GM23338 (cell line): ENCODE data around the gene TTLL3. TPM values are rescaled to one million over a fixed set of nuclear protein-coding genes. Genes with fewer than 3 reads are reported as not detected.

ENCODE experiments used
- ATAC-seq: fragments of 200-7000 bp; cut with Tn5 transposase; 3 replicates; pipeline ENCODE4 v1.9.1; 2020
- DNase-seq: peaks from one replicate; pipeline ENCODE4 v3.0.0-alpha.2; 2015; ENCODE audit warnings: low spot score
- H2AFZ ChIP-seq: fragments of 200-600 bp; sonication (generic); 2 replicates; pipeline ENCODE4 v1.8.0; 2016; ENCODE audit warnings: antibody characterized with exemption, mild to moderate bottlenecking, moderate library complexity
- H3F3A ChIP-seq: fragments of 200-600 bp; sonication (generic); replicated peaks from 2 replicates; pipeline ENCODE4 v1.8.0; 2017; ENCODE audit warnings: antibody characterized with exemption, mixed run types, low read depth
- H3K27ac ChIP-seq: fragments of 200-600 bp; sonication (generic); 2 replicates; pipeline ENCODE4 v1.6.1; 2016; ENCODE audit warnings: low read depth
- H3K27me3 ChIP-seq: fragments of 200-600 bp; sonication (generic); 2 replicates; pipeline ENCODE4 v1.8.0; 2016; ENCODE audit warnings: mild to moderate bottlenecking, mixed run types, moderate library complexity; ENCODE audit not compliant: insufficient read depth
- H3K36me3 ChIP-seq: fragments of 200-600 bp; sonication (generic); 2 replicates; pipeline ENCODE4 v1.8.0; 2016; ENCODE audit warnings: mild to moderate bottlenecking; ENCODE audit not compliant: insufficient read depth
- H3K4me1 ChIP-seq: fragments of 200-600 bp; sonication (generic); 2 replicates; pipeline ENCODE4 v1.8.0; 2016; ENCODE audit warnings: mild to moderate bottlenecking, moderate library complexity; ENCODE audit not compliant: insufficient read depth
- H3K4me2 ChIP-seq: fragments of 200-600 bp; sonication (generic); 2 replicates; pipeline ENCODE4 v1.7.1; 2017; ENCODE audit warnings: mixed run types
- H3K4me3 ChIP-seq: fragments of 200-600 bp; sonication (generic); 2 replicates; pipeline ENCODE4 v1.6.1; 2016; ENCODE audit warnings: mixed run types
- H3K79me2 ChIP-seq: fragments of 200-600 bp; sonication (generic); replicated peaks from 2 replicates; pipeline ENCODE4 v1.8.0; 2017; ENCODE audit warnings: mild to moderate bottlenecking; ENCODE audit not compliant: insufficient read depth
- H3K9me2 ChIP-seq: fragments of 200-600 bp; sonication (generic); 2 replicates; pipeline ENCODE4 v1.8.0; 2017; ENCODE audit not compliant: insufficient read depth
- H4K20me1 ChIP-seq: fragments of 200-600 bp; sonication (generic); replicated peaks from 2 replicates; pipeline ENCODE4 v1.8.0; 2017; ENCODE audit warnings: mild to moderate bottlenecking; ENCODE audit not compliant: insufficient read depth
- H3K27ac Mint-ChIP-seq: 2 replicates; pipeline ENCODE4 v1.8.0; 2020; ENCODE audit warnings: inconsistent platforms, mild to moderate bottlenecking, moderate library complexity, mixed read lengths
- H3K27me3 Mint-ChIP-seq: 3 replicates; pipeline ENCODE4 v1.8.0; 2022; ENCODE audit warnings: low read depth, mild to moderate bottlenecking, moderate library complexity, mixed read lengths, inconsistent platforms; ENCODE audit not compliant: insufficient read depth, poor library complexity
- H3K36me3 Mint-ChIP-seq: 3 replicates; pipeline ENCODE4 v1.8.0; 2021; ENCODE audit warnings: low read depth, mild to moderate bottlenecking, inconsistent platforms, moderate library complexity, mixed read lengths
- H3K4me1 Mint-ChIP-seq: 3 replicates; pipeline ENCODE4 v1.8.0; 2020; ENCODE audit warnings: mild to moderate bottlenecking, inconsistent platforms, mixed read lengths
- H3K4me3 Mint-ChIP-seq: 3 replicates; pipeline ENCODE4 v1.8.0; 2021; ENCODE audit warnings: moderate library complexity, mild to moderate bottlenecking, inconsistent platforms, mixed read lengths
- H3K9me3 Mint-ChIP-seq: 3 replicates; pipeline ENCODE4 v1.8.0; 2020; ENCODE audit warnings: moderate library complexity, mild to moderate bottlenecking, inconsistent platforms, mixed read lengths
- CREB1 ChIP-seq: fragments of 250-450 bp; sonication (Bioruptor Pico); IDR thresholded peaks from 2 replicates; pipeline ENCODE4 v1.5.0; 2020; ENCODE audit warnings: low read depth, mild to moderate bottlenecking, moderate library complexity
- EZH2 ChIP-seq: fragments of 200-600 bp; sonication (generic); IDR thresholded peaks from one replicate; pipeline ENCODE4 v1.8.0; 2017; ENCODE audit warnings: antibody characterized with exemption, mild to moderate bottlenecking, low read depth; ENCODE audit not compliant: unreplicated experiment
- EZH2phosphoT487 ChIP-seq: fragments of 200-600 bp; sonication (generic); IDR thresholded peaks from one replicate; pipeline ENCODE4 v1.8.1; 2018; ENCODE audit warnings: antibody characterized with exemption; ENCODE audit not compliant: unreplicated experiment
- POLR2AphosphoS5 ChIP-seq: IDR thresholded peaks from 2 replicates; pipeline ENCODE4 v1.6.1; 2016; ENCODE audit warnings: antibody characterized with exemption, low read depth
- ZNF331 ChIP-seq: fragments of 250-450 bp; sonication (Bioruptor Pico); IDR thresholded peaks from 2 replicates; pipeline ENCODE4 v1.5.0; 2020; ENCODE audit warnings: low read depth, mild to moderate bottlenecking, moderate library complexity
- polyA plus RNA-seq: library from polyadenylated mRNA; unstranded; fragments of >200 nt; fragmentation: Nextera tagmentation; extraction: Ambion mirVana; gene quantifications from 2 replicates; pipeline ENCODE4 v1.2.1, GENCODE V29; 2016
- total RNA-seq: library from RNA; depleted of rRNA; stranded (reverse); fragments of >200 nt; shearing (Covaris generic); gene quantifications from 2 replicates; pipeline ENCODE4 v1.2.3, GENCODE V29; 2014
- TF ChIP-seq, protein P1 (sequence below): fragments of 250-450 bp; sonication (Bioruptor Pico); IDR thresholded peaks from 2 replicates; pipeline ENCODE4 v1.5.0; 2020; ENCODE audit warnings: mild to moderate bottlenecking, moderate library complexity
- TF ChIP-seq, protein P2 (sequence below), 2 experiments: fragments of 200-600 bp in 1 of 2; sonication (generic) in 1 of 2; conservative IDR thresholded peaks; 2 replicates each; pipeline versions ENCODE4 v1.5.1 to v1.6.1; 2016 to 2017; ENCODE audit warnings: antibody characterized with exemption in 2 of 2, low read depth in 2 of 2, mild to moderate bottlenecking in 2 of 2, moderate library complexity in 1 of 2
- TF ChIP-seq, protein P3 (sequence below): IDR thresholded peaks from 2 replicates; pipeline ENCODE4 v1.6.1; 2016; ENCODE audit warnings: antibody characterized with exemption

TTLL3 gene
- total and polyA plus RNA-seq, 2 experiments from 2014 or later: 3.7 to 5.3 TPM

DNA sequence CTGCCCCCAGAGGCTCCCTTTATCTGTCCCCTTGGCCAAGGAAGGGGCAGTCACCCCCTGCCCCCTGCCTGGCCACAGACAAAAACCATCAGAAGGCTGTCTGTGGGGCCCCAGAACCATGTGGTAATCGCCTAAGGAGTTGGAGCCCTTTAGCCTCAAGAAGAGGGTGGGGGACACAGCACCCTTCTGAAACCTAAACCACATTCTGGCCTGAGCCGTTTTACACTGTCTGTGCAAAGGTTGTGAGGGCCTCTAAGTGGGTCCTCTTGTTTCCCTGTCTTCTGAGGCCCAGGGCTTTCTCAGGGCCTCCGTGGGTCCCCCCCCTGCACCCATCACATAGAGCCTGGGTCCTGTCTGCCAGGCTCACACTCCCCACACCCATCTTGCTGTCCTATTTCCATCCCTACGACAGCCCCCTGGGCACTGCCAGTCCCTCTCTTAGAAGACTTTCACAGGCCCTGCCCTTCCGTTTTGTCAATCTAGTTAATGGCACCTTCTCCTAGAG, 51.6 kb downstream of the TTLL3 start (continued):
- TF ChIP-seq, protein P1, sequence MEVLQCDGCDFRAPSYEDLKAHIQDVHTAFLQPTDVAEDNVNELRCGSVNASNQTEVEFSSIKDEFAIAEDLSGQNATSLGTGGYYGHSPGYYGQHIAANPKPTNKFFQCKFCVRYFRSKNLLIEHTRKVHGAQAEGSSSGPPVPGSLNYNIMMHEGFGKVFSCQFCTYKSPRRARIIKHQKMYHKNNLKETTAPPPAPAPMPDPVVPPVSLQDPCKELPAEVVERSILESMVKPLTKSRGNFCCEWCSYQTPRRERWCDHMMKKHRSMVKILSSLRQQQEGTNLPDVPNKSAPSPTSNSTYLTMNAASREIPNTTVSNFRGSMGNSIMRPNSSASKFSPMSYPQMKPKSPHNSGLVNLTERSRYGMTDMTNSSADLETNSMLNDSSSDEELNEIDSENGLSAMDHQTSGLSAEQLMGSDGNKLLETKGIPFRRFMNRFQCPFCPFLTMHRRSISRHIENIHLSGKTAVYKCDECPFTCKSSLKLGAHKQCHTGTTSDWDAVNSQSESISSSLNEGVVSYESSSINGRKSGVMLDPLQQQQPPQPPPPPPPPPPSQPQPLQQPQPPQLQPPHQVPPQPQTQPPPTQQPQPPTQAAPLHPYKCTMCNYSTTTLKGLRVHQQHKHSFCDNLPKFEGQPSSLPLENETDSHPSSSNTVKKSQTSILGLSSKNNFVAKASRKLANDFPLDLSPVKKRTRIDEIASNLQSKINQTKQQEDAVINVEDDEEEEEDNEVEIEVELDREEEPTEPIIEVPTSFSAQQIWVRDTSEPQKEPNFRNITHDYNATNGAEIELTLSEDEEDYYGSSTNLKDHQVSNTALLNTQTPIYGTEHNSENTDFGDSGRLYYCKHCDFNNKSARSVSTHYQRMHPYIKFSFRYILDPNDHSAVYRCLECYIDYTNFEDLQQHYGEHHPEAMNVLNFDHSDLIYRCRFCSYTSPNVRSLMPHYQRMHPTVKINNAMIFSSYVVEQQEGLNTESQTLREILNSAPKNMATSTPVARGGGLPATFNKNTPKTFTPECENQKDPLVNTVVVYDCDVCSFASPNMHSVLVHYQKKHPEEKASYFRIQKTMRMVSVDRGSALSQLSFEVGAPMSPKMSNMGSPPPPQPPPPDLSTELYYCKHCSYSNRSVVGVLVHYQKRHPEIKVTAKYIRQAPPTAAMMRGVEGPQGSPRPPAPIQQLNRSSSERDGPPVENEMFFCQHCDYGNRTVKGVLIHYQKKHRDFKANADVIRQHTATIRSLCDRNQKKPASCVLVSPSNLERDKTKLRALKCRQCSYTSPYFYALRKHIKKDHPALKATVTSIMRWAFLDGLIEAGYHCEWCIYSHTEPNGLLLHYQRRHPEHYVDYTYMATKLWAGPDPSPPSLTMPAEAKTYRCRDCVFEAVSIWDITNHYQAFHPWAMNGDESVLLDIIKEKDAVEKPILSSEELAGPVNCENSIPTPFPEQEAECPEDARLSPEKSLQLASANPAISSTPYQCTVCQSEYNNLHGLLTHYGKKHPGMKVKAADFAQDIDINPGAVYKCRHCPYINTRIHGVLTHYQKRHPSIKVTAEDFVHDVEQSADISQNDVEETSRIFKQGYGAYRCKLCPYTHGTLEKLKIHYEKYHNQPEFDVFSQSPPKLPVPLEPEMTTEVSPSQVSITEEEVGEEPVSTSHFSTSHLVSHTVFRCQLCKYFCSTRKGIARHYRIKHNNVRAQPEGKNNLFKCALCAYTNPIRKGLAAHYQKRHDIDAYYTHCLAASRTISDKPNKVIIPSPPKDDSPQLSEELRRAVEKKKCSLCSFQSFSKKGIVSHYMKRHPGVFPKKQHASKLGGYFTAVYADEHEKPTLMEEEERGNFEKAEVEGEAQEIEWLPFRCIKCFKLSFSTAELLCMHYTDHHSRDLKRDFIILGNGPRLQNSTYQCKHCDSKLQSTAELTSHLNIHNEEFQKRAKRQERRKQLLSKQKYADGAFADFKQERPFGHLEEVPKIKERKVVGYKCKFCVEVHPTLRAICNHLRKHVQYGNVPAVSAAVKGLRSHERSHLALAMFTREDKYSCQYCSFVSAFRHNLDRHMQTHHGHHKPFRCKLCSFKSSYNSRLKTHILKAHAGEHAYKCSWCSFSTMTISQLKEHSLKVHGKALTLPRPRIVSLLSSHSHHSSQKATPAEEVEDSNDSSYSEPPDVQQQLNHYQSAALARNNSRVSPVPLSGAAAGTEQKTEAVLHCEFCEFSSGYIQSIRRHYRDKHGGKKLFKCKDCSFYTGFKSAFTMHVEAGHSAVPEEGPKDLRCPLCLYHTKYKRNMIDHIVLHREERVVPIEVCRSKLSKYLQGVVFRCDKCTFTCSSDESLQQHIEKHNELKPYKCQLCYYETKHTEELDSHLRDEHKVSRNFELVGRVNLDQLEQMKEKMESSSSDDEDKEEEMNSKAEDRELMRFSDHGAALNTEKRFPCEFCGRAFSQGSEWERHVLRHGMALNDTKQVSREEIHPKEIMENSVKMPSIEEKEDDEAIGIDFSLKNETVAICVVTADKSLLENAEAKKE (CRISPR knock-in tag): no peak
- TF ChIP-seq, protein P2, sequence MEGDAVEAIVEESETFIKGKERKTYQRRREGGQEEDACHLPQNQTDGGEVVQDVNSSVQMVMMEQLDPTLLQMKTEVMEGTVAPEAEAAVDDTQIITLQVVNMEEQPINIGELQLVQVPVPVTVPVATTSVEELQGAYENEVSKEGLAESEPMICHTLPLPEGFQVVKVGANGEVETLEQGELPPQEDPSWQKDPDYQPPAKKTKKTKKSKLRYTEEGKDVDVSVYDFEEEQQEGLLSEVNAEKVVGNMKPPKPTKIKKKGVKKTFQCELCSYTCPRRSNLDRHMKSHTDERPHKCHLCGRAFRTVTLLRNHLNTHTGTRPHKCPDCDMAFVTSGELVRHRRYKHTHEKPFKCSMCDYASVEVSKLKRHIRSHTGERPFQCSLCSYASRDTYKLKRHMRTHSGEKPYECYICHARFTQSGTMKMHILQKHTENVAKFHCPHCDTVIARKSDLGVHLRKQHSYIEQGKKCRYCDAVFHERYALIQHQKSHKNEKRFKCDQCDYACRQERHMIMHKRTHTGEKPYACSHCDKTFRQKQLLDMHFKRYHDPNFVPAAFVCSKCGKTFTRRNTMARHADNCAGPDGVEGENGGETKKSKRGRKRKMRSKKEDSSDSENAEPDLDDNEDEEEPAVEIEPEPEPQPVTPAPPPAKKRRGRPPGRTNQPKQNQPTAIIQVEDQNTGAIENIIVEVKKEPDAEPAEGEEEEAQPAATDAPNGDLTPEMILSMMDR (conservative IDR thresholded peaks at IDR 0.05; ENCODE audit: low read depth in 2 of 2): no peak
- TF ChIP-seq CREB1 (CRISPR knock-in tag): no peak

DNA sequence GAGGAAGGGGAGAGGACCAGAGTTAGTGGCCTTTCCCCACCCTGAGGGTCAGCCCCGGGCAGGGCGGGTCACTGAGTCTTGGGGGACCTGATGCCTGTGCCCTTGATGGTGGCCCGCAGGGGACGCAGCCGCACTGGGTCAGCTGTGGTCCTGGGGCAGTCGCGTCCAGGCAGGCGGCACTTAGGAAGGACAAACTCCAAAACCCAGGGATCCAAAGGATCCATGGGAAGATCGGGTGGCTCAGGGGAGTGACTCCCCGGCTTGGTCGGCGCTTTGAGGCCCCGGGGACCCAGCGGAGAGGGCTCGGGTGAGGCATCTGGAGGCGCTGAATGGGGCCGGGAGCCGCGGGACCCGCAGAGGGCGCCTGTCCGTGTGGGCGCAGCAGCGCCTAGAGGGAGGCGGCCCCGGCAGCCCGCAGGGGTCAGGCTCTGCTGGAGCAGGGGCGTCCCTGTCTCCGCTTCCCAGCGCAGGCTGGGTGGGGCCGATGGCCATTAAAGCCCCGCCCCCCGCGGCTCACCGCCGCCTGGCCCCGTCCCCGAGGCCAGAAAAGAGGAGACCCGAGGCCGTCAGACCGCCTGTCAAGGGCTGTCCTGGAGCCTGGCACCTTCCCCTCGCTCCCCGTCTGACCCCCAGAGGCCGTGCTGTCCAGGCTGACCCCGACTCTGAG, 52.5 kb downstream of the TTLL3 start:
- Mint-ChIP-seq H3K36me3 (no peaks in the 10 kb centered on the region), H3K4me3 (peak overlapping the region; percentile 66), H3K27me3 (peaks cover 11% of the 10 kb centered on the region), H3K4me1 (peaks cover 25% of the 10 kb centered on the region), H3K27ac (no peak overlapping the region), H3K9me3 (no peaks in the 10 kb centered on the region)
- Histone ChIP-seq H3K27me3 (0 out of 2 replicates have a peak, but pooled peaks cover 2% of the 10 kb centered on the region), H3K4me1 (peaks cover 3% of the 10 kb centered on the region; the same call in 1 of the 2 replicates), H3K4me2 (peak overlapping the region; percentile 88), H3K27ac (no peak overlapping the region), H3K36me3 (no peaks in the 10 kb centered on the region), H3F3A (no peaks in the 10 kb centered on the region), H3K4me3 (peak overlapping the region; percentile 60), H3K79me2 (no peaks in the 10 kb centered on the region), H4K20me1 (no peaks in the 10 kb centered on the region), H2AFZ (peak overlapping the region; percentile 98), H3K9me2 (no peaks in the 10 kb centered on the region)
- TF ChIP-seq CREB1 (CRISPR knock-in tag) (no peak), ZNF331 (CRISPR knock-in tag) (no peak), POLR2AphosphoS5 (peak; percentile 45; the same call in 1 of the 2 replicates), EZH2phosphoT487 (no peak), EZH2 (no peak)
- TF ChIP-seq, protein P2 (conservative IDR thresholded peaks at IDR 0.05; ENCODE audit: low read depth in 2 of 2): peak; percentile 28 to 54; a peak in 3 of 4 replicates
- TF ChIP-seq, protein P3, sequence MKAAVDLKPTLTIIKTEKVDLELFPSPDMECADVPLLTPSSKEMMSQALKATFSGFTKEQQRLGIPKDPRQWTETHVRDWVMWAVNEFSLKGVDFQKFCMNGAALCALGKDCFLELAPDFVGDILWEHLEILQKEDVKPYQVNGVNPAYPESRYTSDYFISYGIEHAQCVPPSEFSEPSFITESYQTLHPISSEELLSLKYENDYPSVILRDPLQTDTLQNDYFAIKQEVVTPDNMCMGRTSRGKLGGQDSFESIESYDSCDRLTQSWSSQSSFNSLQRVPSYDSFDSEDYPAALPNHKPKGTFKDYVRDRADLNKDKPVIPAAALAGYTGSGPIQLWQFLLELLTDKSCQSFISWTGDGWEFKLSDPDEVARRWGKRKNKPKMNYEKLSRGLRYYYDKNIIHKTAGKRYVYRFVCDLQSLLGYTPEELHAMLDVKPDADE: no peak
- peak; percentile 84 for DNase-seq
- ATAC-seq: peak; percentile 93
